ENCODE data around the gene EBPL. TPM values are rescaled to one million over a fixed set of nuclear protein-coding genes. Genes with fewer than 3 reads are reported as not detected.

The EBPL gene
- total RNA-seq, 1 donor from 2014 or later = 26.4 TPM

DNA sequence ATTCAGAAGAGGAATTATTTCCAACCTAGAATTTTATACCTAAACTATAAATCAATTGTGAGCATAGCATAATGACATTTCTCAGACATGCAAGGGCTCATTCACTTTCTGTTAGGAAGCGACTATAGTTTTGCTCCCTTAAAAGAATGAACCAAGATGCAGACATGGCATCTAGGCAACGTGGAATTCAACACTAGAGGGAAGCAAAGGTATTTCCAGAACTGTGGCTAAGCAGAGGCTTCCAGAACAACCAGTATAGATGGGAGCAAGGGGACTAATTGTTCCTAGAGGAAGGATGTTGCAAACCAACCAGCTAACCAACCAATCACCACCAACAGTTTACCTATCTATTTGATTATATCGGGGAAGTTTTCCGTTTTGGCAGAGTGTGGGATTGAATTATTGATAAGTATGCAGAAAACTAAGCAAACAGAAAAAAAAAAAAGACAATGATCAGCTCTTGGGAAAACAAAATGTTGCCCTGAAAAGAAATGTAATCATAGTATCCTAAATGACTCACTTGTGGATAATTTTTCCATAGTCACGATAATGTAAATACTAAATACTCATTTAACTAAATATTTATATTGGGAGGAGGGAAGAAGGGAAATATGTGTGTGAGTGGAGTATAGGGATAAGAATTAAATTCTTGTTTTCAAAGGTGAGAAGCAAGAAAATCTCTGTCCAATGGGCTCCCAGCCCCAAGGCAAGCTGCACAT, 41.9 kb downstream of the EBPL start:
- H3K4me1 Mint-ChIP-seq (ENCODE audit: low read depth, unreplicated experiment) = peaks cover 12% of the 10 kb centered on the region
- TF ChIP-seq, protein P1, sequence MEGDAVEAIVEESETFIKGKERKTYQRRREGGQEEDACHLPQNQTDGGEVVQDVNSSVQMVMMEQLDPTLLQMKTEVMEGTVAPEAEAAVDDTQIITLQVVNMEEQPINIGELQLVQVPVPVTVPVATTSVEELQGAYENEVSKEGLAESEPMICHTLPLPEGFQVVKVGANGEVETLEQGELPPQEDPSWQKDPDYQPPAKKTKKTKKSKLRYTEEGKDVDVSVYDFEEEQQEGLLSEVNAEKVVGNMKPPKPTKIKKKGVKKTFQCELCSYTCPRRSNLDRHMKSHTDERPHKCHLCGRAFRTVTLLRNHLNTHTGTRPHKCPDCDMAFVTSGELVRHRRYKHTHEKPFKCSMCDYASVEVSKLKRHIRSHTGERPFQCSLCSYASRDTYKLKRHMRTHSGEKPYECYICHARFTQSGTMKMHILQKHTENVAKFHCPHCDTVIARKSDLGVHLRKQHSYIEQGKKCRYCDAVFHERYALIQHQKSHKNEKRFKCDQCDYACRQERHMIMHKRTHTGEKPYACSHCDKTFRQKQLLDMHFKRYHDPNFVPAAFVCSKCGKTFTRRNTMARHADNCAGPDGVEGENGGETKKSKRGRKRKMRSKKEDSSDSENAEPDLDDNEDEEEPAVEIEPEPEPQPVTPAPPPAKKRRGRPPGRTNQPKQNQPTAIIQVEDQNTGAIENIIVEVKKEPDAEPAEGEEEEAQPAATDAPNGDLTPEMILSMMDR (IDR thresholded peaks at IDR 0.05; ENCODE audit: partially characterized antibody, unreplicated experiment) = no peak
- H3K27ac Mint-ChIP-seq (ENCODE audit: unreplicated experiment) = no peak overlapping the region
- peaks cover 3% of the 10 kb centered on the region for H3K27me3 Mint-ChIP-seq (ENCODE audit: unreplicated experiment)
- no peak for DNase-seq
- peaks cover 3% of the 10 kb centered on the region for H3K9me3 Mint-ChIP-seq (ENCODE audit: unreplicated experiment)
- H3K36me3 Mint-ChIP-seq (ENCODE audit: unreplicated experiment) = no peaks in the 10 kb centered on the region
- no peak overlapping the region for H3K4me3 Mint-ChIP-seq (ENCODE audit: unreplicated experiment)

DNA sequence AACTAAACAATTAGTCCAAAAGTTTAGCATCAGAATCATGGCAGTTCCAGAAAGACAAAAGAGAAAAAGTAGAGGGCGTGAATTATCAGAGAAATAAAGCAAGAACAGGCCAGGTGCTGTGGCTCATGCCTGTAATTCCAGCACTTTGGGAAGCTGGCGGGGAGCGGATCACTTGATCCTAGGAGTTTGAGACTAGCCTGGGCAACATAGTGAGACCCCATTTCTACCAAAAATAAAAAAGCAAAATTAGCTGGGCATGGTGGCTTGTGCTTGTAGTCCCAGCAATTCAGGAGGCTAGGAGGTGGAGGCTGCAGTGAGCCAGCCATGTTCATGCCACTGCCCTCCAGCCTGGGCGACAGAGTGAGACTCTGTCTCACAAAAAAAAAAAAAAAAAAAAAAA, 44.6 kb downstream of the EBPL start:
- H3K36me3 Mint-ChIP-seq (ENCODE audit: unreplicated experiment) = no peaks in the 10 kb centered on the region
- no peak overlapping the region for H3K27ac Mint-ChIP-seq (ENCODE audit: unreplicated experiment)
- no peak for DNase-seq
- H3K9me3 Mint-ChIP-seq (ENCODE audit: unreplicated experiment) = peaks cover 1% of the 10 kb centered on the region
- no peak overlapping the region for H3K4me3 Mint-ChIP-seq (ENCODE audit: unreplicated experiment)
- no peaks in the 10 kb centered on the region for H3K27me3 Mint-ChIP-seq (ENCODE audit: unreplicated experiment)
- H3K4me1 Mint-ChIP-seq (ENCODE audit: low read depth, unreplicated experiment) = no peaks in the 10 kb centered on the region
- TF ChIP-seq, protein P1 (IDR thresholded peaks at IDR 0.05; ENCODE audit: partially characterized antibody, unreplicated experiment) = no peak

DNA sequence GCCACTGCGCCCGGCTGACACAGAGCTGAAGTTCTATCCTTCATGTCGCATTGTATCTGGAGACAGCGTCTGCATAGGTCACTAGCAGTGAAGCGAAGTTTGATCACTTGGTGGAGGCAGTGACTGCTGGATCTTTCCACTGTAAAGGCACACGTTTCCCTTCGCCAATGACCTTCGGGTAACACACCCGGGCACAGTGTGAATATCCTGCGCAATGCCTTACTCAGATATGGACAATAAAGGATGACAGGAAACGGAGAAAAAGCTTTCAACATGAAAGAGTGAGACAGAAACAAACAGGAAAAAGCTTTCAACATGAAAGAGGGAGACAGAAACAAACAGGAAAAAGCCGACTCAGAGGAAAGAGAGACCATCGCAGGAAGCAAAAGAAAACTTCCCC, 45.8 kb downstream of the EBPL start:
- no peaks in the 10 kb centered on the region for H3K27me3 Mint-ChIP-seq (ENCODE audit: unreplicated experiment)
- no peaks in the 10 kb centered on the region for H3K4me1 Mint-ChIP-seq (ENCODE audit: low read depth, unreplicated experiment)
- no peak overlapping the region for H3K27ac Mint-ChIP-seq (ENCODE audit: unreplicated experiment)
- TF ChIP-seq, protein P1 (IDR thresholded peaks at IDR 0.05; ENCODE audit: partially characterized antibody, unreplicated experiment) = no peak
- H3K9me3 Mint-ChIP-seq (ENCODE audit: unreplicated experiment) = no peaks in the 10 kb centered on the region
- DNase-seq = no peak
- no peak overlapping the region for H3K4me3 Mint-ChIP-seq (ENCODE audit: unreplicated experiment)
- H3K36me3 Mint-ChIP-seq (ENCODE audit: unreplicated experiment) = no peaks in the 10 kb centered on the region

DNA sequence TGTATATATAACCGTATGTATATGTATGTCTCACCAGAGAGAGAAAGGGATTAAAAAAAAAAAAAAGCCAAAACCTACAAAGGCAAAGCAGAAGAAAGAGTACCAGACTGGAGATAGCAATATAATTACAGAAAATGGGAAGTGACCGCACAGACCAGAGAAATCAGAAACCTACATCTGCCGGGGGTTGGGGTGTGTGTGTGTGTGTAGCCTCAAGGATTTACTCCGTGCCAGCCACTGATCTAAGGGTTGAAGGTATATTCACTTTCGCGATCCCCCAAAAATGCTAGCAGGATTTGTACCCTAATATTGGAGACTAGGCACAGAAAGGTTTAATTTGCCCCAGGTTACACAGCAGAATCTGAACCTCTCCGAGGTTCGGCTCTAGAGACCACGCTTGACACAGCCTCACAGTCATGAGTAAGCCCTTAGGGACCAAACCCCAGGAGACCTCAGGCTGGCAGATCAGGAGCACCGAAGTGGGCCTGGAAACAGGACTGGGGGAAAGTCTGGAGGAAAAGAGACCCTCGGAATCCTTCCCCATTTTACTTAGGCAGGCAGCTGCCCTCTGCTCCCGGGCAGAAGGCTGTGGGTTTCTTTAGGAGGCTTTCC, 48.1 kb downstream of the EBPL start:
- no peak for DNase-seq
- Mint-ChIP-seq H3K27me3 (ENCODE audit: unreplicated experiment) (no peaks in the 10 kb centered on the region), H3K27ac (ENCODE audit: unreplicated experiment) (no peak overlapping the region), H3K4me3 (ENCODE audit: unreplicated experiment) (no peak overlapping the region), H3K36me3 (ENCODE audit: unreplicated experiment) (no peaks in the 10 kb centered on the region), H3K9me3 (ENCODE audit: unreplicated experiment) (no peaks in the 10 kb centered on the region), H3K4me1 (ENCODE audit: low read depth, unreplicated experiment) (no peaks in the 10 kb centered on the region)
- TF ChIP-seq, protein P1 (IDR thresholded peaks at IDR 0.05; ENCODE audit: partially characterized antibody, unreplicated experiment) = no peak

DNA sequence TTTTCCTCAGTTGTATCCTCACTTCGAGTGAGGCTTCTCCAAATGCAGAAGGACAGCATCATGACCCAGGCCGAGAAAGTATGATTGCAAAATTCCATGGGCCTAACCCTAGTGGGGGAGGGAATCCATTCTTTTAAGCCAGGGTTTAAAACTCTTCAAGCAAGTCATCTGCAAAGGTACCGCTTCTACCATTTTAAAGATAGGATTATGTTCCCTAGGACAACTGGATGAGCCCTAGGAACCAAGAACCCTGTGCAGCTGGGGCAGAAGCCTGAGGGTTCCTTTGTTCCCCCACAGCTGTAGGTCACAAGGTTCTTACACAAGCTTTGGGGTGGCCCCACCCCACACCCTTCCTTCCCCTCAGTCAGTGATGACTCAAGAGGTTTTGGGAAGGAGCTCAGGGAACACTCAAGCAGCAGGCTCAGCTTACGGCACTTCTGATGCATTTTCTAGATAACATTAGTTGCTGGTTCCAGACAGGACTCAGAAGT, 49.4 kb downstream of the EBPL start:
- Mint-ChIP-seq H3K4me3 (ENCODE audit: unreplicated experiment) (no peak overlapping the region), H3K27ac (ENCODE audit: unreplicated experiment) (no peak overlapping the region), H3K4me1 (ENCODE audit: low read depth, unreplicated experiment) (no peaks in the 10 kb centered on the region), H3K27me3 (ENCODE audit: unreplicated experiment) (no peaks in the 10 kb centered on the region), H3K9me3 (ENCODE audit: unreplicated experiment) (no peaks in the 10 kb centered on the region), H3K36me3 (ENCODE audit: unreplicated experiment) (no peaks in the 10 kb centered on the region)
- no peak for DNase-seq
- TF ChIP-seq, protein P1 (IDR thresholded peaks at IDR 0.05; ENCODE audit: partially characterized antibody, unreplicated experiment) = no peak
